GM18951 (cell line): Measurements from ENCODE around the gene MT1B.

ENCODE experiments used
- POLR2A ChIP-seq: IDR thresholded peaks from 4 replicates; pipeline ENCODE4 v1.6.1; 2011; ENCODE audit warnings: mild to moderate bottlenecking; ENCODE audit not compliant: insufficient read length, insufficient read depth; ENCODE audit errors: extremely low read depth
- in situ Hi-C: fragments of 300-500 bp; cut with MboI; formaldehyde crosslinking; loops from one replicate; pipeline ENCODE4 v1.12.0; 2022; ENCODE audit warnings: low sequenced_read_pairs, mixed read lengths, inconsistent platforms; ENCODE audit not compliant: unreplicated experiment

MT1B gene

GRCh38 chr16:56625943-56626654 is 25.6 kb upstream of the MT1B start:
- no peak for TF ChIP-seq POLR2A
- in situ Hi-C loops: no loop called here

- no peak for TF ChIP-seq POLR2A
- in situ Hi-C loops: no loop called here
These were observed 25.0 kb upstream of the MT1B start for GRCh38 chr16:56626685-56627084.

- in situ Hi-C loops: no loop called here
- TF ChIP-seq POLR2A: no peak
These were observed 23.0 kb upstream of the MT1B start for GRCh38 chr16:56628486-56629350.

- in situ Hi-C loops: no loop called here
- no peak for TF ChIP-seq POLR2A
These were observed 22.2 kb upstream of the MT1B start for GRCh38 chr16:56629531-56629930.

GRCh38 chr16:56630134-56630533 is 21.6 kb upstream of the MT1B start:
- in situ Hi-C loops: no loop called here
- no peak for TF ChIP-seq POLR2A

GRCh38 chr16:56631197-56631596 is 20.5 kb upstream of the MT1B start:
- no peak for TF ChIP-seq POLR2A
- in situ Hi-C loops: no loop called here

- in situ Hi-C loops: no loop called here
These were observed 19.9 kb upstream of the MT1B start for GRCh38 chr16:56631832-56632155.

GRCh38 chr16:56632156-56632847 is 19.4 kb upstream of the MT1B start, which contains the start of gene MT1M:
MT1M (plus strand) TSS chr16:56632659; CDS start chr16:56632732, 73 bp downstream.
- in situ Hi-C loops: no loop called here
- no peak for TF ChIP-seq POLR2A

More at GRCh38 chr16:56631832-56632155, 19.9 kb upstream of the MT1B start:
- no peak for TF ChIP-seq POLR2A

GRCh38 chr16:56632848-56633365 is 18.8 kb upstream of the MT1B start:
- in situ Hi-C loops: no loop called here
- no peak for TF ChIP-seq POLR2A

- no peak for TF ChIP-seq POLR2A
- in situ Hi-C loops: no loop called here
These were observed 18.2 kb upstream of the MT1B start for GRCh38 chr16:56633535-56633934.

- in situ Hi-C loops: no loop called here
- no peak for TF ChIP-seq POLR2A
These were observed 16.8 kb upstream of the MT1B start for GRCh38 chr16:56634715-56635440.

GRCh38 chr16:56635441-56635967 is 16.2 kb upstream of the MT1B start:
- in situ Hi-C loops: no loop called here
- no peak for TF ChIP-seq POLR2A

- no peak for TF ChIP-seq POLR2A
- in situ Hi-C loops: no loop called here
These were observed 14.9 kb upstream of the MT1B start for GRCh38 chr16:56636616-56637413.
